ENCODE results near the gene SBDS.
"Not testable (repeated sequence)": the region's sequence is repeated elsewhere in the genome, so short reads cannot be mapped to it uniquely, and the experiment has no call there.

Gene SBDS

DNA sequence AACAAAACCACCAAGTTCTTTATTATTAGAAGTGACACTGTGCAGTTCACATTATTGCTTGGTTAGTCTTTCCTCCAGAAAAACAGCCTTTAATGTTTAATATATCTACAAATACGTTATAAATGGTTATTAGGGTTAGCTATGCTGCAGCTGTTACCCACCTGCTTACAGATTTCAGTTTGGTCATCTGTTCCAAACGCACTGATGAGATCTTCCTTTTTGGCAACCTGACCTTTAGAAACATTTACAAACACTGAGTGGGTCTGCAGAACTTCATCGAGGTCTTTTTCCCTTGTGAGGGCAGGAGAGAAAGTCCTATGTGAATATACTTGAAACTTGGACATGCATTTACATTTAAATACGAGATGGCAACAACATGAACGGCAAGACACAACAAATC, 1.3 kb downstream of the SBDS start:
- not testable (repeated sequence) for DNase-seq

DNA sequence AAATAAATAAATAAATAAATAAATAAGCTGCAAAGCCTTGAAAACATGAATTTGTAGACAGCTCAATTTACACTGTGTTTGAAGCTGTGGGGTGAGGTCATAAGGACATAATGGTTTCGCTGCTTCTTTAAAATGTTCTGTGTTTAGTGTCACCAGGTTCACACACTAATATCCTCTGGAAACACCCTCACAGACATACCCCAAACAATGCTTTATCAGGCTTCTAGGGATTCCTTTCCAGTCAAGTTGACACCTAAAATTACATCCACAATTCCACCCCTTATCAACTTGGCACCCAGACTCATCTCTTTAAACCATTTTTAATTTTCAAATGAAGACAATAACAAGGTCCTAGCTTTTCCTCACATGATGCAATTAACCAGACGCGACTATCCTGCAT, 5.8 kb downstream of the SBDS start:
- DNase-seq = not testable (repeated sequence)

DNA sequence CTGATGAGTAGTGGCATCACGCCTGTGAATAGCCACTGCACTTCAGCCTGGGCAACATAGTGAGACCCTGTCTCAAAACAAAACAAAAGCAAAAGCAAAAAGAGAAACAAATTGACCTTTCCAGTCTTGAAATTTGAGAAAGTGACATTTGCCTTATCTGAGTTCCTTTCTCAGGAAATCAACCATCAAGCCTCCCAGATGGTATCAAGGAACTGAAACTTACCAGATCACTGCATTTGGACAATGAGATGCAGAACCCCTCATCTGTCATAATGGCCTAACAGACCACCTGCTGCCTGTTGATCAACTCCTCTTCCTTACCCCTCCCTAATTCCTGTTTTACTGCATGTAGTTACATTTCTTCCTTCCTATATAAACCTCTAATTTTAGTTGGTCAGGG, 15.1 kb downstream of the SBDS start:
- DNase-seq = not testable (repeated sequence)

DNA sequence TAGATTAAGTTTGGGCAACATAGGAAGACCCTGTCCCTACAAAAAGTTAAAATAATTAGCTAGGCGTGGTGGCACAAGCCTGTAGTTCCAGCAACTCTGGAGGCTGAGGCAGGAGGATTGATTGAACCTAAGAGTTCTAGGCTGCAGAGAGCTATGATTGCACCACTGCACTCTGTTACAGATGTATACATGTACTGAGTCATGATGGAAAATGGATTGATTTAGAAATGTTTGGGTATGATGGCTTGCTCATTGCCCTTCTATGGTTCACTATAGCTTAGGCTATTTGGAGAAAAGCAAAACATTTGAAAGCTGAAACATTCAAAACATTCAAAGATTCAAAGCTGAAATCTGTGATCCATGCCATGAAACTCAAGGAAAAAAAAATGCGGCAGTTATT, 16.4 kb downstream of the SBDS start:
- not testable (repeated sequence) for DNase-seq

GRCh38 chr7:66978312-66978711, 17.1 kb downstream of the SBDS start:
- DNase-seq = not testable (repeated sequence)

DNA sequence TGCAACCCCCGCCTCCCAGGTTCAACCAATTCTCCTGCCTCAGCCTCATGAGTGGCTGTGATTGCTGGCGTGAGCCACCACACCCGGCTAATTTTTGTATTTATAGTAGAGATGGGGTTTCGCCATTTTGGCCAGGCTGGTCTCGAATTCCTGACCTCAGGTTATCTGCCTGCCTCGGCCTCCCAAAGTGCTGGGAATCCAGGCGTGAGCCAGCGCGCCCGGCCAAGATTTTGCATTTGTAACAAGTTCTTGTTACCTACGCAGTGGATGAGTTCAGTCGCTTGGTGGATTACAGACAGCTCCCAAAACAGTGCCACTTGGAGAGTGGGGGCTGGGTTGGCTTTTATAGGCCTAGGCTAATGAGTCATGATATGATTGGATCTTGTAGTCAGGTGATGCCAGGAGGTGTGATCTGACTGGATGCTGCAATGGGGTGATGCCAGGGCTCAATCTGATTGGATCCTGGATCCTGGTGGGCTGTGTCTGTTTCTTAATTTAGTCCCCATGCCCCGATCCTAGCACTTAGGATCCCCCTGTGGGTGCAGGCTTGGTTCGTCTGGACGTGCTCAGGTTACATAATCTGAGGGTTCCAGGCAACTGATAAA, 20.3 kb downstream of the SBDS start:
- DNase-seq = no peak

- DNase-seq = no peak
Measured at GRCh38 chr7:66970310-66970709, 25.1 kb downstream of the SBDS start.

DNA sequence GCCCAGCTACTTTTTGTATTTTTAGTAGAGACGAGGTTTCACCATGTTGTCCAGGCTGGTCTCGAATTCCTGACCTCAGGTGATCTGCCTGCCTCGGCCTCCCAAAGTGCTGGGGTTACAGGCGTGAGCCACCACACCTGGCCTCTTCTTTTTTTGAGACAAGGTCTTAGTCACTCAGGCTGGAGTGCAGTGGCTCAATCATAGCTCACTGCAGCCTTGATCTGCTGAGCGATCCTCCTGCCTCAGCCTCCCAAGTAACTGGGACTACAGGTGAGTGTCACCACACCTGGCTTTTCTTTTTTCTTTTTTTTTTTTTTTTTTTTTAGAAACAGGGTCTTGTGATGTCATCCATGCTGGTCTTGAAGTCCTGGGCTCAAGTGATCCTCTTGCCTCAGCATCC, 26.4 kb downstream of the SBDS start:
- not testable (repeated sequence) for DNase-seq

DNA sequence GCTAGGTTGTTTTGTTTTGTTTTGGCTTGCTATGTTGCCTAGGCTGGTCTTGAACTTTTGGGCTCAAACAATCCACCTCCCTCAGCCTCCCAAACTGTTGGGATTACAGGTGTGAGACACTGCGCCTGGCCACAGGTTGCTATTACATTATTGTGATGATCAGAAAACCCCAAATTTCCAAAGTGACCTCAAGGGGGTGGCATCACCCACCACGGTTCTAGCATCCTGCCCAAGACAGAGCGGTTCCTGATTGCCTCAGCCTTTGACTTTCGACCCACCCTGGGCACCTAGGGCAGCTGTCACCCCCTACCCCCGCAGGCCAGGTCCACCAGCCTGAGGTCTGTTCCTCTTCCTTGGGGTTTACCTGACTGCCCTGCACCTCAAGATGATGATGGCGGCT, 28.4 kb downstream of the SBDS start:
- DNase-seq = no peak

GRCh38 chr7:66964411-66964810, 31.0 kb downstream of the SBDS start:
- DNase-seq = no peak

DNA sequence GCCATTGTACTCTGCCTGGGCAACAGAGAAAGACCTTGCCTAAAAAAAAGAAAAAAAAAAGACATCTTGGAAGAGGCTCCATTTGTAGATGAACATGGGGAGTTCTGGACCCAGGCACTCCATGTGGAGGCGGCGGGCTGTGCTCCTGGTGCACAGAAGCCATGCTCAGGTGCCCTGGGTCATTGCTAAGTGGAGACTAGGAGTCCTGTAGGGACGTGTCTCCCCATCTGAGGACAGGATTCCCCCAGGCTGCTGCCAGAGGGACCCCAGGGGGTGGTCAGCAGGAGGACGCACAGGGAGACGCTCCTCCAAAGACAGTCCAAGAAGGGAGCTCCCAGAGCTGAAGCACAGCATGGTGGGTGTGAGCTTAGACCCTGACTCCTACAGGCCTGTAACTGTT, 34.3 kb downstream of the SBDS start:
- no peak for DNase-seq

DNA sequence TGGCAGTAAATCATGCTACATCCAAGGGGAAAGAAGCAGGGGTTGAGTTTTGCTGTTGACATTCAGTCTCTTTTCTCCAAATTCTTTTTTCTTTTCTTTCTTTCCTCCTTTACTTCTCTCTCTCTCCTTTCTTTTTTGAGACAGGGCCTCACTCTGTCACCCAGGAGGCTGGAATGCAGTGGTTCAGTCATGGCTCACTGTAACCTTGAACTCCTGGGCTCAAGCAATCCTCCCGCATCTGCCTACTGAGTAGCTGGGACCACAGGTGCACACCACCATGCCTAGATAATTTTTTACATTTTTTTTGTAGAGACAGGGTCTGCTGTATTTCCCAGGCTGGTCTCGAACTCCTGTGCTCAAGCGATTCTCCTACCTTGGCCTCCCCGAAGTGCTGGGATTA, 35.2 kb downstream of the SBDS start:
- no peak for DNase-seq

GRCh38 chr7:66958538-66959350, 36.6 kb downstream of the SBDS start:
- DNase-seq = no peak

DNA sequence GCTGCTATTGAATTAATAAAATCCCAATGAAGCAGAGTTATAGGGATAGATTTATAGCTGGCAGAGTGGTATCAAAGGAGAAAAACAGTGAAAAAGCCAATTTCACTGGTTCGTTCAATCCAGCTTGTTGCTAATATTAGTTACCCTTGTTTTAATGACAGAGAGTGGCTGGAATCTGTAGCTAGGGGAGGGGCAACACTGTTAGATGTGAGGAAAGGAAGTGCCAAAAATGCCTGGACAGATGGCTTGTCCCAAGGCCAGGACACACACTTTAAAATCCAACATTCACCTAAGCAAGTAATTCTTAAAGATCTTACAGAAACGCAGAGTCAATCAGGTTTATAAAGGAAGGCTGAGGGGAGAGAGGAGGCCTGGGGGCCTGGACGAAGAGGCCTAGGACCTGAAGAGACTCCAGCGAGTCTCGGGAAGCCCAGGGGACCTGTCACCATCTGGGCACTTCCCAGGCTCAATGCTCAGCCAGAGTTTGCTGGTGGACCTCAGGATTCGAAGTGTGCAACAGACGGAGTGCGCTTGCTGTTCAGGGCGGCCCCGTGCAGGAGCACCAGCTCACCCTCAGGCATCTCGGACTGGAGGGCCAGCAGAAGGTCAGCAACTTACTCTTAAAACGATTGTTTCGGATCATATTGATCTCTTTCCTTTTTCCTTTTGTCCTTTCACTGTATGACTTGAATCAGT, 37.6 kb downstream of the SBDS start:
- DNase-seq = no peak

GRCh38 chr7:66953044-66953427, 42.4 kb downstream of the SBDS start:
- DNase-seq = no peak

- no peak for DNase-seq
Measured at GRCh38 chr7:66952343-66953043, 42.9 kb downstream of the SBDS start.

DNA sequence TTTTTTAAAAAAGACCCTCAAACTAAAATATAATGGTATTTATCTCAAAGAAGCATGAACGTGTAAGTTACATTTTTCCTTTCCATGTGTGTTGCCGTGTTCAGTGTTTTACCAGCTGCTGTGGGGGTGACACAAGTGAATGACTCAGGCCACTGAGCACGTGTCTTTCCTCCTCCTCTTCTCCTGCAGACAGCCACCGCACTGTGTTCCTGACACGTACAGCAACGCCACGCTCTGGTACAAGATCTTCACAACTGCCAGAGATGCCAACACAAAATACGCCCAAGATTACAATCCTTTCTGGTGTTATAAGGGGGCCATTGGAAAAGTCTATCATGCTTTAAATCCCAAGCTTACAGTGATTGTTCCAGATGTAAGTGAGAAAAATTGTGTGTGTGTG, 44.6 kb downstream of the SBDS start:
- no peak for DNase-seq

DNA sequence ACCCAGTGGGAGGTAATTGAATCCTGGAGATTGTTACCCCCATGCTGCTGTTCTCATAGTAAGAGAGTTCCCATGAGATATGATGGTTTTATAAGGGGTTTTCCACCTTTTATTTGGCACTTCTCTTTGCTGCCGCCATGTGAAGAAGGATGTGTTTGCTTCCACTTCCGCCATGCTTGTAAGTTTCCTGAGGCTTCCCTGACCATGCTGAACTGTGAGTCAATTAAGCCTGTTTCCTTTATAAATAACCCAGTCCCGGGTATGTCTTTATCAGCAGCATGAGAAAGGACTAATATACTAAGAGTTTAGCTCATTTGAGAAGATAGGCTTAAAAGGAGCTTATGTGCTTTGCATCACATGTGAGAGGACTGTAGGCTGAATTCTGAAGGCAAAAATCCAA, 45.1 kb downstream of the SBDS start:
- DNase-seq = no peak

- no peak for DNase-seq
Measured at GRCh38 chr7:66948480-66949109, 46.8 kb downstream of the SBDS start.

- DNase-seq = no peak
Measured at GRCh38 chr7:66946545-66946944, 48.8 kb downstream of the SBDS start.

DNA sequence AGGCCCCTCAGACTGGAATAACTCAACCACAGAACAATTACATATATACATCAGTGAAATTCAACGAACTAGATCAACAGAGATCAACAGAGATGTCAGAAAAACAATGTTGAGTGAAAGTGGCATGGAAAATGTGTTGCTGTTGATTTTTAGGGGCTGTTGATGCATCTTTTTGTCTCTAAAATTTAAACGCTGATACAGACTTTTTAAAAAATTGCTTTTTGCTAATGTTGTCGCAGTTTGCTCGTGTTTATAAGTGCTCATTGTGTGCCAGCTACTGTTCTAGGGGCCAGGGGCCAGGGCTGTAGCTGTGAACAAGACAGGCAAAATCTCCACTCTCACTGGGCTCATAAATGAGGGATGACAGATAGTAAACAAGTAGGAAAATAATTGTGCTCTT, 56.1 kb downstream of the SBDS start:
- DNase-seq = no peak

DNA sequence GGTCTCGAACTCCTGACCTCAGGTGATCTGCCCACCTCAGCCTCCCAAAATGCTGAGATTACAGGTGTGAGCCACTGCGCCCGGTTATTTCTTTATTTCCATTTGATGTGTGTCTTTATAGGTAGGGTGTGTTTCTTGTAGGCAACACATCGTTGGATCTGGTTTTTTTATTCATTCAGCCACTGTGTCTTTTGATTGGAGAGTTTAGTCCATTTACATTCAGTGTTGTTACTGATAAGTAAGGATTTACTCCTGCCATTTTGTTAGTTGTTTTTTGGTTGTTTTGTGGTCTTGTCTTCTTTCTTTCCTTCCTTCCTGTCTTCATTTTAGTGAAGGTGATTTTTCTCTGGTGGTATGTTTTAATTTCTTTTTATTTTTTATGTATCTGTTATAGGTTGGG, 57.4 kb downstream of the SBDS start:
- no peak for DNase-seq

Measured in activated gamma-delta T cell treated with Interleukin-2 at 50 U/mL for 16 hours (primary cell).